GM19025 (cell line): Measurements from ENCODE around the gene DNAJC22.

Experiments used
- ATAC-seq: cut with Tn5 transposase; IDR thresholded peaks from one replicate; pipeline ENCODE4 v1.9.1; 2021; ENCODE audit warnings: mild to moderate bottlenecking, low read depth, moderate library complexity; ENCODE audit not compliant: unreplicated experiment

DNAJC22 gene

GRCh38 chr12:49342914-49343731 is 3.6 kb upstream of the DNAJC22 start:
- ATAC-seq = no peak

GRCh38 chr12:49344486-49345050 is 2.1 kb upstream of the DNAJC22 start:
- ATAC-seq = no peak

- no peak for ATAC-seq
Measured at GRCh38 chr12:49345051-49345824, 1.4 kb upstream of the DNAJC22 start.

- ATAC-seq = no peak
Measured at GRCh38 chr12:49345825-49346658, 646 bp upstream of the DNAJC22 start.

GRCh38 chr12:49347311-49348193 is 864 bp downstream of the DNAJC22 start:
- ATAC-seq = no peak

- ATAC-seq = no peak
Measured at GRCh38 chr12:49348781-49349180, 2.1 kb downstream of the DNAJC22 start.

- ATAC-seq = no peak
Measured at GRCh38 chr12:49349266-49349665, 2.6 kb downstream of the DNAJC22 start.

- no peak for ATAC-seq
Measured at GRCh38 chr12:49352351-49352750, 5.7 kb downstream of the DNAJC22 start.

GRCh38 chr12:49355913-49356312 is 9.2 kb downstream of the DNAJC22 start:
- no peak for ATAC-seq

- no peak for ATAC-seq
Measured at GRCh38 chr12:49357103-49357678, 10.5 kb downstream of the DNAJC22 start.

- no peak for ATAC-seq
Measured at GRCh38 chr12:49358483-49359141, 11.9 kb downstream of the DNAJC22 start.

- no peak for ATAC-seq
Measured at GRCh38 chr12:49359671-49360070, 13.0 kb downstream of the DNAJC22 start.

- no peak for ATAC-seq
Measured at GRCh38 chr12:49362077-49362476, 15.4 kb downstream of the DNAJC22 start.

GRCh38 chr12:49364989-49365388 is 18.3 kb downstream of the DNAJC22 start:
- no peak for ATAC-seq

- no peak for ATAC-seq
Measured at GRCh38 chr12:49365542-49365941, 18.9 kb downstream of the DNAJC22 start.

- ATAC-seq = peak; percentile 3
Measured at GRCh38 chr12:49366096-49366651, 19.5 kb downstream of the DNAJC22 start.

GRCh38 chr12:49366652-49367380 is 20.1 kb downstream of the DNAJC22 start:
- peak; percentile 58 for ATAC-seq
